Heart left ventricle (tissue), 13 donors: ENCODE measurements around the gene PTPRK.

ENCODE experiments used
- POLR2A ChIP-seq, 2 donors: fragments of 450-650 bp; IDR thresholded peaks; one replicate each; pipeline ENCODE4 v1.6.1; 2017; ENCODE audit warnings: antibody characterized with exemption in 2 of 2, mild to moderate bottlenecking in 2 of 2, moderate library complexity in 2 of 2
- TF ChIP-seq, protein P1 (sequence below), 12 donors: fragments of 200-600 bp; sonication (generic) in 4 of 12; IDR thresholded peaks; one replicate each; pipeline versions ENCODE4 v1.5.0 to v1.8.0; 2018 to 2022; ENCODE audit warnings: antibody characterized with exemption in 12 of 12, mild to moderate bottlenecking in 5 of 12
- donor health status: ischemic (EF 13 %, LVEDD 7.1; RV severe dilation, severe dysfunction).
- donor health status: DM: no; HTN: yes; CAD: no.
- donor health status: DM: no; HTN: no; CAD: no.
- donor health status: ischemic (EF 25% LVEDD 6.9; RV normal size, moderate dysfunction).
- donor health status: ischemic (EF 25% LVEDD 5.7; RV mildly dilated, moderate dysfunction).
- donor health status: ischemic (EF 35%, LVEDD 5.7; RV mildly dilated, moderate dysfunction).
- donor health status: nonischemic (EF 11% LVEDD 7.7; RV severe dilation, severe dysfunction).
- donor health status: DM: yes; HTN: yes; CAD: no.
- donor health status: PGD.
- donor health status: ischemic (EF 29% LVEDD 5.4; RV normal size, mild dysfunction).
- donor health status: nonischemic (EF 23%, LVEDD 6.1; RV moderate dilation, normal function).

DNA sequence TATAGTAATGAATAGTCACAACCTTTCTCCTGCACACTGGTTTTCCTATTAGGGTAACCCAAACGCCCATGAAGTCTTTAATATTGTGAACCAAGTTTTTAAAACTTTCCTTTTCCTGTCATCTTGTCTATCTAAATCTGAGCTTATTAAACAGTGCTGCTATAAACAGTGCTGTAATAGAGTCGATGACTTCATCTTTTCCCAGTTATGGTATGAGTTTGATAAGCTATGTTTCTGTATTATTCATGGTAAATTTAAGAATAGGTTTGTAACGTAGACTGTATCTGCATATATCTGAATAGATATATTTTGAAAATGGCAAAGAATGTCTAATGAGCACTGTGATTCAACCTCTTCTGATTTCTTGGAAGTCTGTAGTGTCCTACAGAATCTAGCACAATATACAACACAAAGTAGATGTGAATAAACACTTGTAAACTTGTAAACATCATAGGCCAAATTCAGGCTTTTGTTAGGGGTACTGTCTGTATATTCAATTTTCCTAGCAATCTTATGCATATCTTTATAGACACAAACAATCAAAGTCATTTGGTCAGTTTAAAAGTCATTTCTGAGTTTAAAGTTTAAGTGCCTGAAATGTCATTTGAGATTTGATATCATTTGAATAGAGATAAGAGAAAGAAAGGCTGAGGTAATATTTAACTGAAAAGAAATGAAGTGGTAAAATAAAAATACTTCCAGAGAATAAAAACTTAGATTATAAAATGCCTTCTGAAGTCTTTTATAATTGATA is 155.5 kb downstream of the PTPRK start:
- TF ChIP-seq, protein P1, sequence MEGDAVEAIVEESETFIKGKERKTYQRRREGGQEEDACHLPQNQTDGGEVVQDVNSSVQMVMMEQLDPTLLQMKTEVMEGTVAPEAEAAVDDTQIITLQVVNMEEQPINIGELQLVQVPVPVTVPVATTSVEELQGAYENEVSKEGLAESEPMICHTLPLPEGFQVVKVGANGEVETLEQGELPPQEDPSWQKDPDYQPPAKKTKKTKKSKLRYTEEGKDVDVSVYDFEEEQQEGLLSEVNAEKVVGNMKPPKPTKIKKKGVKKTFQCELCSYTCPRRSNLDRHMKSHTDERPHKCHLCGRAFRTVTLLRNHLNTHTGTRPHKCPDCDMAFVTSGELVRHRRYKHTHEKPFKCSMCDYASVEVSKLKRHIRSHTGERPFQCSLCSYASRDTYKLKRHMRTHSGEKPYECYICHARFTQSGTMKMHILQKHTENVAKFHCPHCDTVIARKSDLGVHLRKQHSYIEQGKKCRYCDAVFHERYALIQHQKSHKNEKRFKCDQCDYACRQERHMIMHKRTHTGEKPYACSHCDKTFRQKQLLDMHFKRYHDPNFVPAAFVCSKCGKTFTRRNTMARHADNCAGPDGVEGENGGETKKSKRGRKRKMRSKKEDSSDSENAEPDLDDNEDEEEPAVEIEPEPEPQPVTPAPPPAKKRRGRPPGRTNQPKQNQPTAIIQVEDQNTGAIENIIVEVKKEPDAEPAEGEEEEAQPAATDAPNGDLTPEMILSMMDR (IDR thresholded peaks at IDR 0.05): no peak
- no peak for TF ChIP-seq POLR2A (IDR thresholded peaks at IDR 0.05)
